ENCODE results near the gene AP2S1.
"Not testable (repeated sequence)": the region's sequence is repeated elsewhere in the genome, so short reads cannot be mapped to it uniquely, and the experiment has no call there.

The AP2S1 gene

GRCh38 chr19:46839752-46840497, 10.7 kb downstream of the AP2S1 start:
- DNase-seq, result no peak

GRCh38 chr19:46838160-46838559, 12.5 kb downstream of the AP2S1 start:
- DNase-seq, result no peak

GRCh38 chr19:46834984-46835383, 15.7 kb downstream of the AP2S1 start:
- DNase-seq, result no peak

GRCh38 chr19:46834121-46834520, 16.5 kb downstream of the AP2S1 start:
- no peak for DNase-seq

GRCh38 chr19:46830864-46831263, 19.8 kb downstream of the AP2S1 start:
- DNase-seq, result no peak

GRCh38 chr19:46828484-46828883, 22.2 kb downstream of the AP2S1 start:
- DNase-seq, result no peak

GRCh38 chr19:46825731-46826055, 25.0 kb downstream of the AP2S1 start:
- no peak for DNase-seq

- DNase-seq, result no peak
Observed at GRCh38 chr19:46824890-46825730, 25.5 kb downstream of the AP2S1 start.

- DNase-seq, result no peak
Observed at GRCh38 chr19:46823049-46823448, 27.6 kb downstream of the AP2S1 start.

GRCh38 chr19:46822410-46822787, 28.2 kb downstream of the AP2S1 start:
- DNase-seq, result not testable (repeated sequence)

GRCh38 chr19:46821512-46822409, 28.9 kb downstream of the AP2S1 start:
- no peak for DNase-seq

- DNase-seq, result no peak
Observed at GRCh38 chr19:46818812-46819211, 31.8 kb downstream of the AP2S1 start.

- no peak for DNase-seq
Observed at GRCh38 chr19:46815833-46816627, 34.6 kb downstream of the AP2S1 start.

- no peak for DNase-seq
Observed at GRCh38 chr19:46813839-46814358, 36.7 kb downstream of the AP2S1 start.

GRCh38 chr19:46812977-46813838, 37.4 kb downstream of the AP2S1 start:
- DNase-seq, result no peak

GRCh38 chr19:46809534-46810272, 40.9 kb downstream of the AP2S1 start:
- no peak for DNase-seq

- no peak for DNase-seq
Observed at GRCh38 chr19:46806656-46807055, 44.0 kb downstream of the AP2S1 start.

GRCh38 chr19:46804432-46804831, 46.2 kb downstream of the AP2S1 start:
- DNase-seq, result not testable (repeated sequence)

GRCh38 chr19:46803555-46803954, 47.1 kb downstream of the AP2S1 start:
- no peak for DNase-seq

- no peak for DNase-seq
Observed at GRCh38 chr19:46802152-46802551, 48.5 kb downstream of the AP2S1 start.
